BLaER1 (cell line): Measurements from ENCODE around the gene PTPN1.

Experiments used
- H3K27ac ChIP-seq: shearing (Covaris generic); formaldehyde crosslinking; 2 replicates; pipeline ENCODE4 v1.8.1; 2022
- H3K27me3 ChIP-seq: shearing (Covaris generic); formaldehyde crosslinking; 2 replicates; pipeline ENCODE4 v1.8.1; 2022
- H3K36me3 ChIP-seq: shearing (Covaris generic); formaldehyde crosslinking; 2 replicates; pipeline ENCODE4 v1.8.1; 2022
- H3K4me1 ChIP-seq: shearing (Covaris generic); formaldehyde crosslinking; 2 replicates; pipeline ENCODE4 v1.8.1; 2022
- H3K4me2 ChIP-seq: shearing (Covaris generic); formaldehyde crosslinking; 2 replicates; pipeline ENCODE4 v1.8.1; 2022
- H3K4me3 ChIP-seq: shearing (Covaris generic); formaldehyde crosslinking; 2 replicates; pipeline ENCODE4 v1.8.1; 2022
- H3K9ac ChIP-seq: shearing (Covaris generic); formaldehyde crosslinking; 2 replicates; pipeline ENCODE4 v1.8.1; 2022
- H3K9me3 ChIP-seq: shearing (Covaris generic); formaldehyde crosslinking; 2 replicates; pipeline ENCODE4 v1.8.1; 2022
- H4K20me1 ChIP-seq: shearing (Covaris generic); formaldehyde crosslinking; 2 replicates; pipeline ENCODE4 v1.8.1; 2022
- Cebpa-rat ChIP-seq: shearing (Covaris generic); IDR thresholded peaks from 2 replicates; pipeline ENCODE4 v1.8.1; 2022

The PTPN1 gene

GRCh38 chr20:50540620-50541605, 30.7 kb downstream of the PTPN1 start:
- Histone ChIP-seq H4K20me1 (peaks cover 70% of the 10 kb centered on the region), H3K27ac (0 out of 2 replicates have a peak overlapping the region, but pooled peaks have one; percentile 27), H3K4me2 (peak overlapping the region; percentile 52)

GRCh38 chr20:50541606-50542041, 31.4 kb downstream of the PTPN1 start:
- Histone ChIP-seq H3K27me3 (no peaks in the 10 kb centered on the region), H3K36me3 (peaks cover 26% of the 10 kb centered on the region), H4K20me1 (peaks cover 70% of the 10 kb centered on the region), H3K4me1 (peaks cover 59% of the 10 kb centered on the region), H3K4me3 (no peak overlapping the region), H3K4me2 (peak overlapping the region; percentile 52), H3K9me3 (peaks cover 24% of the 10 kb centered on the region), H3K9ac (no peak overlapping the region), H3K27ac (0 out of 2 replicates have a peak overlapping the region, but pooled peaks have one; percentile 27)
- TF ChIP-seq Cebpa-rat = no peak

More at GRCh38 chr20:50540620-50541605, 30.7 kb downstream of the PTPN1 start:
- no peaks in the 10 kb centered on the region for H3K27me3 ChIP-seq
- no peak overlapping the region for H3K4me3 ChIP-seq
- no peak overlapping the region for H3K9ac ChIP-seq
- peaks cover 24% of the 10 kb centered on the region for H3K9me3 ChIP-seq
- peaks cover 59% of the 10 kb centered on the region for H3K4me1 ChIP-seq
- H3K36me3 ChIP-seq = peaks cover 26% of the 10 kb centered on the region
- no peak for TF ChIP-seq Cebpa-rat

DNA sequence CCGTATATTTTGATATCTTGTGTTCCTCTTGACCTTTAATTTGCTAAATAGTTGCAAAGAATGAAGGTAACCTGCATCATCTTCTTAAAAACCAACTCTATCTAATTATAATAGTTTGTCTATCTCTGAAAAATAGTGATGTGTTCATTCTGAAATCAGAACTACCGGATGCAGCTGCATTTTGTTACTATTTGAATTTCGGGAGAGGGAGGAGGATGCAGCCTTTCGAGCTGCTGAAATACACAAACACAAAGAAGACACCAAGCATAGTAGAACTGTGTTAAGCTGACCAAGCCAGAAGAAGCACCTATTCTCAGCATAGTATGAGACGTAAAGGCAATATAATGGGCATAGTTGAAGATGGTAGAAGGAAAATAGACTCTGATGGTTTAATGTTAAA, 33.1 kb downstream of the PTPN1 start:
- H3K9me3 ChIP-seq = peaks cover 24% of the 10 kb centered on the region
- H3K4me3 ChIP-seq = no peak overlapping the region
- H3K27me3 ChIP-seq = no peaks in the 10 kb centered on the region
- no peak overlapping the region for H3K27ac ChIP-seq
- peak overlapping the region; percentile 1; the same call in 1 of the 2 replicates for H3K4me2 ChIP-seq
- H3K36me3 ChIP-seq = peaks cover 28% of the 10 kb centered on the region
- H4K20me1 ChIP-seq = peaks cover 75% of the 10 kb centered on the region
- H3K9ac ChIP-seq = no peak overlapping the region
- H3K4me1 ChIP-seq = peaks cover 55% of the 10 kb centered on the region
- no peak for TF ChIP-seq Cebpa-rat

DNA sequence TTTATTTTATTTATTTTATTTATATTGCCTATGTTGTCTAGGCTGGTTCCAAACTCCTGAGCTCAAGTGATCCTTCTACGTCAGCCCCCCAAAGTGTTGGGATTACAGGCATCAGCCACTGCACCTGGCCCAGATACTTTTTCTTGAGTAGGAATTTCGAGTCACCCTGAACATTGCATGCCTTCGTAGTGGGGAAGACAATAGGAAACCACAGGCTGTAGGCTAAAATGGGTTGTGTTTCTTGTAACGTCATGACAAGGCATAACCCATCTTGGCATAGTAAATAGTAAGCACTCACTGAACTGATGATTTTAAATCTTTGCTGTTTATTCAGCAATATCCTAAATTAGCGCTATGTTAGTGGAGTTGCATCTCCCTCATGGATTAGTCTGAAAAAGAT, 34.9 kb downstream of the PTPN1 start:
- Histone ChIP-seq H3K9ac (no peak overlapping the region), H3K4me2 (peak overlapping the region; percentile 36), H3K9me3 (peaks cover 8% of the 10 kb centered on the region), H4K20me1 (peaks cover 89% of the 10 kb centered on the region), H3K27me3 (no peaks in the 10 kb centered on the region), H3K27ac (no peak overlapping the region), H3K36me3 (peaks cover 25% of the 10 kb centered on the region), H3K4me1 (peaks cover 50% of the 10 kb centered on the region), H3K4me3 (no peak overlapping the region)
- no peak for TF ChIP-seq Cebpa-rat

DNA sequence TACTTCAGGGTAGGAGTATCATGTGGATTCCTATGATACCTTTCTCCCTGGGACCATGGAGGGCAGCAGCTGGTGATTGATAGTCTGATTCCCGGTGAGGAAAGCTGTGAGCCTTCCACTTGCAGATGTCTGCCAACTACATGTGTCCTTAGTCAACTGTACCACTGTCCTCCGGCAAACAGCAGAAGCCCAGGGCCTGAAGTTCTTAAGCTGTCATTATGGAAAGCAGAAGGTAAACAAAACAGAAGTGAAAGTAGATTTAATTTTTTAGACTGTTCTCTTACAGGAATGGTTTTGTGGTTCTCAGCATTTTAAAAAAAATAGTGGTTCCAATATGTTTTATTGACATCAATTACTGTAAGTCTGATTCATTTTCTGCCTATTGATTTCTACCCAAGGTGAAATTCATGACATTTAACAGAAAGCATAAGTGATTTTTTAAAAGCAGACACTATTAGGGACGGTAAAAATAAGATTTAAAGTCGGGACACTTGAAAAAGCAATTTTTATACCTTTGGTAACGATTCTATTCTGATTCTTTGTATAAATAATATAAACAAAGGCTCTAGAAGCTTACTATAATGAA, 36.6 kb downstream of the PTPN1 start:
- Histone ChIP-seq H3K9me3 (no peaks in the 10 kb centered on the region), H3K36me3 (peaks cover 18% of the 10 kb centered on the region), H3K27me3 (no peaks in the 10 kb centered on the region), H3K9ac (no peak overlapping the region), H3K27ac (no peak overlapping the region), H3K4me2 (peak overlapping the region; percentile 36), H3K4me3 (no peak overlapping the region), H3K4me1 (peaks cover 34% of the 10 kb centered on the region), H4K20me1 (peaks cover 91% of the 10 kb centered on the region)
- no peak for TF ChIP-seq Cebpa-rat

DNA sequence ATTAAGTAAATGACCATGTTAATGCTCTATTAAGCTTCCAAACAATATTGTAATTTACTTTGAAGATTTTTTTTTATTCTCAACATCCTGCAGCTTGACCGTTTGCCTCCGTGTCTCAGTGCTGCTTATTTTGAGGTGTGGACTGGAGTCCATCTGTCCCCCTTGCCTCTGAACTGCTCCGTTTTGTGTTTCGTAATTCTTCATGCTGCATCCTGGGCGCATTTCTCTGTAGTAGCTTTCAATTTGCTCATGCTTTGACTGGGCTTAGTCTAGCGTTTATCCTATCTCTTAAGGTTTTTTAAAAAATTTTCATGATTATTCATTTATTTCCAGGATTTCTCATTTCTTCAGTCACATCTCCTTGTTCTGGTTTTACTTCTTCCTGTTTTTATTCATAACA, 37.8 kb downstream of the PTPN1 start:
- Histone ChIP-seq H3K4me1 (peaks cover 32% of the 10 kb centered on the region), H3K27ac (no peak overlapping the region), H3K9me3 (no peaks in the 10 kb centered on the region), H3K27me3 (no peaks in the 10 kb centered on the region), H3K4me2 (no peak overlapping the region), H3K9ac (no peak overlapping the region), H4K20me1 (peaks cover 91% of the 10 kb centered on the region), H3K4me3 (no peak overlapping the region), H3K36me3 (peaks cover 27% of the 10 kb centered on the region)
- no peak for TF ChIP-seq Cebpa-rat

GRCh38 chr20:50548396-50548795, 38.2 kb downstream of the PTPN1 start:
- no peaks in the 10 kb centered on the region for H3K27me3 ChIP-seq
- no peak overlapping the region for H3K4me2 ChIP-seq
- H3K9me3 ChIP-seq = no peaks in the 10 kb centered on the region
- no peak overlapping the region for H3K9ac ChIP-seq
- TF ChIP-seq Cebpa-rat = no peak
- H3K4me1 ChIP-seq = peaks cover 32% of the 10 kb centered on the region
- no peak overlapping the region for H3K27ac ChIP-seq
- no peak overlapping the region for H3K4me3 ChIP-seq
- H3K36me3 ChIP-seq = peaks cover 27% of the 10 kb centered on the region
- H4K20me1 ChIP-seq = peaks cover 87% of the 10 kb centered on the region

DNA sequence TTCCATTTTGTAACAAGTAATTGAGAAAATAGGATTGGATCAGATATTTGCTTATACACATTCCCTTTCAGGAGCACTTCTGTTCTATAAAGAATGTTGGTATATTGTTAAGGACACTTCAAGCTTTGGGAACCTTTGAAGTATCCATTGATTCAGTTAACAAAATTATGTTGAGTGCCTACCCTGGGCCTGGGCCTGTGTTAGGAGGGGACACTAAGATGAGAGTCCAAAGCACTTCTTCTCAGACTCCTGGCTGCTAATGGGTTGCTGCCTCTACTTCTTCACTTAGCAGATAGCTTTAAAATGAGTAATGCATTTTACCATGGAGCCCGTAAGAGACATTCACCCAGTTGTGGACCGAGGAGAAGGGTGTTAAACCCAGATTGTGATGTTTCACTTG, 40.3 kb downstream of the PTPN1 start:
- no peak overlapping the region for H3K27ac ChIP-seq
- peaks cover 6% of the 10 kb centered on the region for H3K9me3 ChIP-seq
- no peak overlapping the region for H3K4me2 ChIP-seq
- no peak for TF ChIP-seq Cebpa-rat
- H3K27me3 ChIP-seq = no peaks in the 10 kb centered on the region
- H3K9ac ChIP-seq = no peak overlapping the region
- H3K4me3 ChIP-seq = no peak overlapping the region
- peaks cover 68% of the 10 kb centered on the region for H4K20me1 ChIP-seq
- peaks cover 27% of the 10 kb centered on the region for H3K36me3 ChIP-seq
- H3K4me1 ChIP-seq = peaks cover 19% of the 10 kb centered on the region

GRCh38 chr20:50551288-50551687, 41.1 kb downstream of the PTPN1 start:
- no peak for TF ChIP-seq Cebpa-rat
- Histone ChIP-seq H3K9me3 (peaks cover 6% of the 10 kb centered on the region), H3K4me3 (no peak overlapping the region), H3K4me1 (peaks cover 19% of the 10 kb centered on the region), H3K36me3 (peaks cover 27% of the 10 kb centered on the region), H3K27ac (no peak overlapping the region), H3K4me2 (no peak overlapping the region), H4K20me1 (peaks cover 60% of the 10 kb centered on the region), H3K27me3 (no peaks in the 10 kb centered on the region), H3K9ac (no peak overlapping the region)

- H3K9ac ChIP-seq = no peak overlapping the region
- H3K27me3 ChIP-seq = no peaks in the 10 kb centered on the region
- TF ChIP-seq Cebpa-rat = no peak
- H3K4me1 ChIP-seq = peaks cover 11% of the 10 kb centered on the region
- peaks cover 50% of the 10 kb centered on the region; the same call in 1 of the 2 replicates for H4K20me1 ChIP-seq
- H3K9me3 ChIP-seq = peaks cover 6% of the 10 kb centered on the region
- no peak overlapping the region for H3K4me3 ChIP-seq
- H3K27ac ChIP-seq = no peak overlapping the region
- H3K36me3 ChIP-seq = peaks cover 41% of the 10 kb centered on the region
- H3K4me2 ChIP-seq = no peak overlapping the region
Measured at GRCh38 chr20:50552979-50553378, 42.8 kb downstream of the PTPN1 start.
